ENCODE data around the gene ANKS1A.

DNA sequence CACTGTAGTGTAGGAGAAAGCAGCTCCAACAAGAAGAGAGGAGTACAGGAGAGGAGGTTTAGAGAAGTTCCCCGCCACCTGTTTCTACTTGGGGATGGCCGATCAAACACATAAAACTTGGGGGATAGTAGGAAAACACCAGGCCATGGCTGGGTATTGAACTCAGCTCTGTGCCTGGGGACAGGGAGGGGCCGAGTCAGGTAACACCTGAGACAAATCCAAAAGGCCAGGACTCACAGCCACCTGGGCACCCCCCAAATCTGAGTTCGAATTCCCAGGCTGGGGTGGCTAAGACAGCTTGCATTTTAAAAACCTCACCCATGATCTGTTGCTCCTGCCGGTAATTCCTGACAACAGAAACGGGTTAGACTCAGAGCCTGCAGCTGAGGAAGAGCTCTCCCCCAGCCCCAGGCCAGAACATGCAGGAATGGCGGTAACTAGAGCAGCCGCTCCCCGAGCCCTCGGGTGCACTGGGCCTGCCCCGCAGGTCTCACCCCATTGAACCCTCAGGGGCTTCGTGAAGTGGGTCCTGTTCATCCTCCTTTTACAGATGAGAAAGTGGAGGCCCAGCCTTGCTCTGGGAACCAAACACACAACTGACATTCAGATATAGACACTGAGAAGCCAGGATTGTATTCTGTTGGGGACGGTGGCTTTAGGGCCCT is 191.1 kb downstream of the ANKS1A start:
- TF ChIP-seq NFE2L1 (CRISPR knock-in tag; IDR thresholded peaks at IDR 0.05) (no peak), CTCF (IDR thresholded peaks at IDR 0.05) (no peak), KAT7 (CRISPR knock-in tag; IDR thresholded peaks at IDR 0.05; ENCODE audit: borderline replicate concordance) (no peak), ZBTB43 (CRISPR knock-in tag; IDR thresholded peaks at IDR 0.05) (no peak), JUN (CRISPR knock-in tag; IDR thresholded peaks at IDR 0.05) (no peak), ZNF138 (CRISPR knock-in tag; conservative IDR thresholded peaks at IDR 0.05) (no peak)
- TF ChIP-seq, protein P1, sequence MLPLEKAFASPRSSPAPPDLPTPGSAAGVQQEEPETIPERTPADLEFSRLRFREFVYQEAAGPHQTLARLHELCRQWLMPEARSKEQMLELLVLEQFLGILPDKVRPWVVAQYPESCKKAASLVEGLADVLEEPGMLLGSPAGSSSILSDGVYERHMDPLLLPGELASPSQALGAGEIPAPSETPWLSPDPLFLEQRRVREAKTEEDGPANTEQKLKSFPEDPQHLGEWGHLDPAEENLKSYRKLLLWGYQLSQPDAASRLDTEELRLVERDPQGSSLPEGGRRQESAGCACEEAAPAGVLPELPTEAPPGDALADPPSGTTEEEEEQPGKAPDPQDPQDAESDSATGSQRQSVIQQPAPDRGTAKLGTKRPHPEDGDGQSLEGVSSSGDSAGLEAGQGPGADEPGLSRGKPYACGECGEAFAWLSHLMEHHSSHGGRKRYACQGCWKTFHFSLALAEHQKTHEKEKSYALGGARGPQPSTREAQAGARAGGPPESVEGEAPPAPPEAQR (CRISPR knock-in tag; IDR thresholded peaks at IDR 0.05) = no peak
- TF ChIP-seq, protein P2, sequence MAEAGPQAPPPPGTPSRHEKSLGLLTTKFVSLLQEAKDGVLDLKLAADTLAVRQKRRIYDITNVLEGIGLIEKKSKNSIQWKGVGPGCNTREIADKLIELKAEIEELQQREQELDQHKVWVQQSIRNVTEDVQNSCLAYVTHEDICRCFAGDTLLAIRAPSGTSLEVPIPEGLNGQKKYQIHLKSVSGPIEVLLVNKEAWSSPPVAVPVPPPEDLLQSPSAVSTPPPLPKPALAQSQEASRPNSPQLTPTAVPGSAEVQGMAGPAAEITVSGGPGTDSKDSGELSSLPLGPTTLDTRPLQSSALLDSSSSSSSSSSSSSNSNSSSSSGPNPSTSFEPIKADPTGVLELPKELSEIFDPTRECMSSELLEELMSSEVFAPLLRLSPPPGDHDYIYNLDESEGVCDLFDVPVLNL (CRISPR knock-in tag; IDR thresholded peaks at IDR 0.05; ENCODE audit: borderline replicate concordance, low read depth) = no peak
- TF ChIP-seq, protein P3, sequence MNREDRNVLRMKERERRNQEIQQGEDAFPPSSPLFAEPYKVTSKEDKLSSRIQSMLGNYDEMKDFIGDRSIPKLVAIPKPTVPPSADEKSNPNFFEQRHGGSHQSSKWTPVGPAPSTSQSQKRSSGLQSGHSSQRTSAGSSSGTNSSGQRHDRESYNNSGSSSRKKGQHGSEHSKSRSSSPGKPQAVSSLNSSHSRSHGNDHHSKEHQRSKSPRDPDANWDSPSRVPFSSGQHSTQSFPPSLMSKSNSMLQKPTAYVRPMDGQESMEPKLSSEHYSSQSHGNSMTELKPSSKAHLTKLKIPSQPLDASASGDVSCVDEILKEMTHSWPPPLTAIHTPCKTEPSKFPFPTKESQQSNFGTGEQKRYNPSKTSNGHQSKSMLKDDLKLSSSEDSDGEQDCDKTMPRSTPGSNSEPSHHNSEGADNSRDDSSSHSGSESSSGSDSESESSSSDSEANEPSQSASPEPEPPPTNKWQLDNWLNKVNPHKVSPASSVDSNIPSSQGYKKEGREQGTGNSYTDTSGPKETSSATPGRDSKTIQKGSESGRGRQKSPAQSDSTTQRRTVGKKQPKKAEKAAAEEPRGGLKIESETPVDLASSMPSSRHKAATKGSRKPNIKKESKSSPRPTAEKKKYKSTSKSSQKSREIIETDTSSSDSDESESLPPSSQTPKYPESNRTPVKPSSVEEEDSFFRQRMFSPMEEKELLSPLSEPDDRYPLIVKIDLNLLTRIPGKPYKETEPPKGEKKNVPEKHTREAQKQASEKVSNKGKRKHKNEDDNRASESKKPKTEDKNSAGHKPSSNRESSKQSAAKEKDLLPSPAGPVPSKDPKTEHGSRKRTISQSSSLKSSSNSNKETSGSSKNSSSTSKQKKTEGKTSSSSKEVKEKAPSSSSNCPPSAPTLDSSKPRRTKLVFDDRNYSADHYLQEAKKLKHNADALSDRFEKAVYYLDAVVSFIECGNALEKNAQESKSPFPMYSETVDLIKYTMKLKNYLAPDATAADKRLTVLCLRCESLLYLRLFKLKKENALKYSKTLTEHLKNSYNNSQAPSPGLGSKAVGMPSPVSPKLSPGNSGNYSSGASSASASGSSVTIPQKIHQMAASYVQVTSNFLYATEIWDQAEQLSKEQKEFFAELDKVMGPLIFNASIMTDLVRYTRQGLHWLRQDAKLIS (CRISPR knock-in tag; IDR thresholded peaks at IDR 0.05; ENCODE audit: borderline replicate concordance) = no peak

Measured in WTC11 (cell line).